Activated T-cell treated with anti-CD3 and anti-CD28 coated beads, Interleukin-2, amount 50 U/mL, for 48 hours (primary cell): Measurements from ENCODE around the gene APPL2.
A peak's percentile ranks its signal among the peaks of the same experiment; 100 is the strongest.

ENCODE experiments used
- DNase-seq, 2 experiments: peaks; one replicate each; pipeline ENCODE4 v3.0.0-alpha.2; 2020

APPL2 gene

DNA sequence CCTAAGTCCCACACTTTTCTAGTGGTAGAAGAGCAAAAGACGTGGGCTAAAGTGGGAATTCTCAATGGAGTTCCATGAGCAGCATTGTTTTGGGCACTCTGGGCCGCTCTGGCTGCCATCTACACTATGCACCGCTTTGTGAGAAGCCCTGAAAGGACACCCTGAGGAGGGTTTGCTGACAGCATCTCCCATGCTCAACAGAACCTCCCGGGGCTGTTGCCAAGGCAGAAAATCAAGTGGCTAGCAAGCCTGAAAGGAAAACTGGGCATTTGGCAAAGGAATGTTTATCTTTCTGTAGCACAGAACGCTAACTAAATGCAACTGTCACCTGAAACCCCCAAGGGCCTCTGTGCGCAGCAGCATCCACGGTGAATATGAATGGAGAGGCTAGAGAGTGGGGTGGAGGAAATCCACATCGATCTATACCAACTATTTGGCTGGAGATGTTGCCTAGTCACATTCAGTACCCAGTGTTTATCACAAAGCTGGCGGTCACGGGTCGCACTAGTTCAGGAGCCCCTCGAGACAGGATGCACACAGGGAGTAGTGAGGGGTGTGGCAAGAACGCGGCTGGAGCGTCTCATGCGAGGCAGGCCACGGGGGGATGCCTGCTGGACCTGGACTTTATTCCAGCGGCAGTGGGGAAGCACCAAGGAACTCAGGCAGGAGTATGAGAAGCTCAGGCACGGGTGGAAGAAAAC is 14.2 kb downstream of the APPL2 start:
- DNase-seq: no peak

DNA sequence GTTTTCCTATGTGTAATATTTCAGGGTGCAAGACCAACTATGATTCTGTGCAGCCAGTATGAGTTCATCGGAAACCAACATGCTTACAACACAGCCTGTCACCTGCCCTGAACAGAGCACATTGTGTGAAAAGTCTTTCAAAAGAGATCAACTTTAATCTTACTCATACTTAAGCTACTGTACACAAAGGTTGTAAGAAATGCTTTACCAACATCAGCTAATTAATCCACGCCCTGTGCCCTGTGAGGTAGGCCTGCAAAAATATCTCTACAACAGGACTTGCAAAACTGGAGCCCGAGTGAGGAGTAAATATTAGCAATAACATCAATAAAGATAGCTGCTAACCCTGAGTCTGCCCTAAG is 15.1 kb downstream of the APPL2 start:
- no peak for DNase-seq

DNA sequence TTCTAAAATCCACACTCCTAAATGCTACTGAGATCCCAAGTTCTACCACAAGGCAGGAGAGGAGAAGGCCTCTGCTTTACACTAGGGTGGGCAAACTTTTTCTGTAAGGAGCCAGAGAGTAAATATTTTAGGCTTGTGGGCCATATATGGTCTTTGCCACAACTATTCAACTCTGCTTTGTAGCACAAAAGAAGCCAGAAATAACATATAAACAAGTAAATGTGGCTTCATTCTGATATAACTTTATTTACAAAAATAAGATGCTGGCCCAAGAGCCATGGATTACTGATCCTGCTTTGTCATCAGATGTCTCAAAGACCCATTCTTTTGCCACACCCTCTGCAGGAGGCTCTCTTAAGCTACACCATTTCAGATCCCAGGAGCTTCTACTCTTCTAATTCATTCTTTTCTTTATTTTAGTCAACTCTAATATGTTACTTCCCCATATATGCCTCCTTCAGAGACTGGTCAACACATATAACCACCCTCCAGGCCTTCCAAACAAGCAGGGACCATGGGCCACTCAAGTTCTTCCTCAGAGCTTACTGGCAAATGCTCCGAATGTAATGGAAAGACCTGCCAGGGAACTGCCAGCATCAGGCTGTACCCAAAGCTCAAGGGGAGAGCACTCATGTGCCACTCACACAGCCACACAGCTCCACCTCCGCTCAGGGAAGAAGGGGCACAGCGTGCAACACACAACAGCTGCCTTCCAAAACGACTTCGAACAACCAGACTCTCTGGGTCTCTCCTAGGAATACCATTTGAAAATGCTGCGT is 15.6 kb downstream of the APPL2 start:
- DNase-seq: no peak

DNA sequence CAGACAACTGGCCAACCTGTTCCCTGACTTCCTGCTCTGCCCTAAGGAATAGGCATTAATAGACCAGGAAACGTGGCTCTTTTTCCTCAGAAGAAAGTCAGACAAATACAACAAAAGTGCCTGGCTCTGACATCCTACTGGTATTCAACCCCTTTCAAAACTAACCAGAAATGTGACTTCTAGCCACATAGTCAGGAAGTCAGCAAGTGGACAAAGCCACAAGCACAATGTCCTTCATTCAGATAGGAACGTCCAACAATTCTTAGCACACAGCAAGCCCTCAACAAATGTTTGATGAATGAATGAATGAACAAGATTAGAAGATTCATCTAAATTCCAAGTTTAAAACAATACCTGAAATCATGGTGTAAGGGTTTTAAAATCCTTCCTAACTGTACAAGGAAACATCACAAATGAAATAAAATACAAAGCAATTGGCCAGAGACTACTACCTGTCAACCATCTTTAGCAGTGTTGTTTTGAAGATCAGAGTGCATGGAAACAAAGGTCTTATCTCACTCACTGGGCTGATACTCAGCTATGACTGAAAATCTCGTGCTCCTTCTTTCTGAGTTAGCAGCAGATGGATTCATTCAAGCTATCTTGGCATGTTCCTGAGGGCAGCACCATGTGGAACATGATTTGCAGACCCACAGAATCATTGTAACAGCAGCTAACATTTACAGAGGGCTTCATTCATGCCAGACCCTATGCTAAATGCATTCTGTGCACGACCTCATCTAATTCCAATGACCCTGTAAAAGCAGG is 16.5 kb downstream of the APPL2 start:
- no peak for DNase-seq

DNA sequence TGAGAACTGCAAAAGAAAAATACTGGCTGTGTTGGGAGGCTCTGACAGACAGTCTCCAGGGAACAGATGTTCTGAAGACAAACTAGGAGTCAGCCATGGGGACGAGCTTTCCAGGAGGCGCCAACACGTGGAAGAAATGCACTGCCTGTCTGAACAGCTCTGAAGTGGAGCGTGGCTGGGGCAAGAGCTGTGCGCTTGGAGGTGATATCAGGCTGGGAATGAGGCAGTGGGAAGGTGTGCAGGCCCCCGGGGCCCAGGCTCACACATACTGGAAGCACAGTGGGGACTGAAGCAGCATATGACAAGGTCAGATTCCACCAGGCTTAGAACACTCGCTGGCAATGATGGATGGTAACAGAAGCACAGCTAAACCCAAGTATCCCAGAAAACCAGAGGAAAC is 17.5 kb downstream of the APPL2 start:
- no peak for DNase-seq

DNA sequence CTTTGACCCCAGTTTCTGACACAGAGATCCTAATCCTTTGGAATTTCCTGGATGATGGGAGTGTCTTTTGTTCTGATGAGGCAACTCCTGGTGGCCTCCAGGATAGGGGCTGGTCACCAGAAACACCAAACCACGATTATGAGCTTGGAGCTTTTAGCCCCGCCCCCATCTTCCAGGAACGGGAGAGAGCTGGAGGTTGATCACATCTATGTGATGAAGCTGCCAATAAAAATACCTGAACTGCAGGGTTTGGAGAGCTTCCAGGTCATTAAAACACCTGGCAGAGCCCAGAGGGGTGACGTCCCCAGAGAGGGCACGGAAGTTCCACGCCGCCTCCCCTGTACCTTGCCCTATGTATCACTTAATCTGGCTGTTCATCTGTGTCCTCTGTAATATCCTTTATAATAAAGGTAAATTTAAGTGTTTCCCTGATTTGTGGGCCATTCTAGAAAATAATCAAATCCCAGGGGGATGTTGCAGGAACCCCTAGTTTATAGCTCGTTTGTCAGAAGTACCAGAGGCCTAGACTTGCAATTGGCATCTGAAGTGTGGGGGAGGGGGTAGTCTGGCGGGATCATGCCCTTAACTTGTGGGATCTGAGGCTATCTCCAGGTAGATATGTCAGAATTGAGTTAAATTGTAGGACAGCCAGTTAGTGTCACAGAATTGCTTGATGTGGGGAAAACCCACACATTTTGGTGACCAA is 21.2 kb downstream of the APPL2 start:
- DNase-seq: no peak

DNA sequence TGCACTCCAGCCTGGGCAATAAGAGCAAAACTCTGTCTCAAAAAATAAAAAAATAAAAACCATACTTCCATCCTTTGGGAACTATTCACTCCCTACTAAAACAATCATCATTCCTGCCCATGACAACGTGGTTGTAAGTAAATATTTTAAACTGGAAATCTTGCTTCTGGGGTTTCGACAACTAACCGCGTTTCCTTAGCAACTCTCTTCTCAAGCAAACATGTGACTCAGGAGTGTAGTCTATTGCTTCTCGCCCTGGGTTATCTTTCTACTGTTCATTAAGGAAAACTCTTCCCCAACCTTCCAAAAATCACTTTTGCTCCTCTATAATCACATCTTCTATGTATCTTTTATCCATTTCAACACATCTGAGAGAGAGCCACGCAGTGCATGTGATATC is 21.8 kb downstream of the APPL2 start:
- DNase-seq: no peak

DNA sequence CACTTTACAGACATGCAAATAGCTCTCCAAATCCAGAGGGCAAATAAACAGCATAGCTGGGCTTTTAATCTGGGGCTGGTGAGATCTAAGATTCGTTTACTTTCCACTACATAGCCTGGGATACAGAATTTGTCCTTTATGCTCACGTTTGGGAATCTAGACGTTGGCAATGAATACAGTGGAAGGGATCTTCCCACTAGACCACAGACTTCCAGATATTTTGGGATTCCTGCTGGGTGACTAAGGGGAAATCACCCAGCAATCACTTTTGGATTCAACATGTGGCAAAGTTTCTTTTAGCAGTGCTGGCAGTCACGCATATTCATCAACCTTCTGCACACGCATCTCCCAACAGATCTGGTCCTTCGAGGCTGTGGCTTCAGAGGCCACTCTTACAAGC is 23.5 kb downstream of the APPL2 start:
- DNase-seq: no peak

DNA sequence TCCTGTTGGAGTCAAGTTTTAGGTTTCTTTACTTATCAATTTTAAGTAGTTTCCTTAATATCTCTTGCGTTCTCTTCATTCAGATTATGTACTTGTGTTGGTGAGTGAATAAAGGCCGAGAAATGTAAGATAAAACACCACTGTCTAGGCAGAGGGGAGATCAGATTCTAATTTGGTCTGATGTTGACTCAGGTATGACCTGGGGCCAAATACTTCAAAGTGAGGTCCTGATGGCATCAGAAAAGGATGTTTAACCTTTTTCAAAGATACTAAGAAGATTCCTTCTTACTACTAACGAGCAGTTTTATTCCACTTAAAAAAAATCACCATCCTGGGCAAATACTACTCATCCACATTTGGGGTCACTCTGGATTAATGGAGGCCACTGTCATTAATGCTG is 26.9 kb downstream of the APPL2 start:
- no peak for DNase-seq

DNA sequence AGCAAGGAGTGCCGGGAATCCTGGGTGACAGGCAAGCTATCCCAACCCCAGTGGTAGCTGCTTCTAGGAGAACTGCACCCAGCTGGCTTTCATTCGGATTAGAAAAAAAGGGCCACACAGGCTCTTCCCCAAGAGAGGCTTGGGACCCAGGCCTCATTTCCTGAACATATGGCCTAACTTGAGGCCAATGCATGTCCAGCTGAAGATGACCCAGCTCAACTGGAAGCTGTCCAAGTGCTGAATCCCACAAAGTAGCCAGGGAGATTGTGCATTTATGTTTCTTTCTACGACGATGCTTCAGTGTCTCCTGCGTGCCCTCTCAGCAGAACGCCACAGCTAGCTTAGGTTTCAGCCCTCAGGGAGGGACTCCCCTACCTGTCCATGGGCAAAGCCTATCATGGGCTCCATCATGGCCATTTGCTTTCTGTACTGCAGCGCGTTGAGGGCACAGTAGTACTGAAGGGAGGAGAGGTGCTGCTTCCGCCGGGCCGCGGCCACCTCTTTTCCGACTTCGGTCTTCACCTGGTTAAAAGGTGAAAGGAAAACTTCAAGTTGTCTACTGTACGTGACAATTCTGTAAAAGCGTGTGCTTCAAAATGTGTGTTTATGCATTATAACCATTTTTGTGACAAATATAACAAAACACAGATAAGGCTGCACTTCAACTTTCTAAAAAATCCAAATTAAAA is 29.1 kb downstream of the APPL2 start:
- DNase-seq: no peak

DNA sequence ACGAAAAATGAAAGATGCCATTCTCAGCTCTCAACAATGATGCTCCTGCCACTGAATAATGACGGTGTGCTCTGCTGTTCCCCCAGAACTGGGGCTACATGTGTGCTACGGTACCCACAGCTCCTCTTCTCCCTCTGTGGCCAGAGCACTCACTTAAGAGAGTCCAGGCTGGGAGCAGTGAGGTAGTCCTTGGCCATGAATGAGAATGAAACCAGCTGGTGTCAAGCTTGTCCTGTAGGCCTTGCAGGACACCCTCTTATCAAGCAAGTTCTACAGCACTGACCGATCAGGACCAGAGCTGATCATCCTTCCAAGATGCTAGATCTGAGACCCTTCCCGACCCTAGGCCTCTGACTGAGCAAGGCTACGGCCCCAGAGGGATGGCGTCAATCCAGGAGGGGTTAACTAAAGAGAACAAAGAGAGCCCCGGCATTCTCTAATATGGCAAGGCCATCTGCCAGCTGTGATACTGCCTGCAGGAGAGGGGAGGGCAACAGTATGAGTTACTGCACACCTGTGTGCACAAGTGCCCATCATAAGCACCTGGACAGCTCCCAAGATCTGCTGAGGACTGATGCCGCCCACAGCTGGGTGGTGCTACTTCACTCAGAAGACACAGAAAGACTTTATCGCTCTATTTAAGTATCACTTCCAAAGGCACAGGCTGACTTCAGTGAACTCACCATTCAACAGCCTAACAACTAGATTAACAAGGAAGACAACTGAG is 30.5 kb downstream of the APPL2 start:
- DNase-seq: no peak

DNA sequence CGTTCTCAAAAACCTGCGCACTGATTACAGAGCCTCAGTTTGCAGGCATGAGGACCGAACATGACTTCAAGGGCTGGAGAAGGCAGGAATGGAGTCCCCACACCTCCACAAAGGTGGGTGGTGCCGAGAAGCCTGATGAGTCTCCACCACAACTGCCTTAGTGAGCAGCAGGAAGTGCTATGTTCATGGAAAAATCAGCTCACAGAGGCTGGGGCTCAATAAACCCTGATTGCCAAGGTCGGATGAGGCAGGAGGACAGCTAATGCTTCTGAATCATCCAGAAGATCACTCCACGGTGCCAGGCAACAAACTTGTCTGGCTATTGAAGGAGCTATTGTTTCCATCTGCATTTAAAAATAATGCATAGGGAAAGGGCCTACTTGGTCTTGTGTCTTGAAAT is 31.1 kb downstream of the APPL2 start:
- DNase-seq: peak; percentile 39 to 60

DNA sequence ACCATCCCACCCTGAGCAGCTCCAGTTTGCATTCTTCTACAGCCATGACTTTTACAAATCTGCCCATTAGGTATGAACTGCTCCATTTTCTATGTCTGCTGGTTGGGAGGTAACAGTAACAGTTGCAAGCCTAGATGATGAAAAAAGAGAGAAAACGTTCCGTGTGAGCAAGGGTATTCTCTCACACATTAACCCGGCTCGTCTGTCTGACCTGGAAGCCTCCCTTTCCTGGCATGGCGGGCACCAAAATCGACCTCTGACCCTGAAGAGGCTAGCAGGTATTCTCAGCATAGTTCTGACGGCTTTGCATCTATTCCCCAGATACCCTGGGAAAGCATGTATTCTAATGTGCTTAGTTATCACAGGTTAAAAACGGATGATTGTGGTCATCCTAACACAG is 31.8 kb downstream of the APPL2 start:
- no peak for DNase-seq

DNA sequence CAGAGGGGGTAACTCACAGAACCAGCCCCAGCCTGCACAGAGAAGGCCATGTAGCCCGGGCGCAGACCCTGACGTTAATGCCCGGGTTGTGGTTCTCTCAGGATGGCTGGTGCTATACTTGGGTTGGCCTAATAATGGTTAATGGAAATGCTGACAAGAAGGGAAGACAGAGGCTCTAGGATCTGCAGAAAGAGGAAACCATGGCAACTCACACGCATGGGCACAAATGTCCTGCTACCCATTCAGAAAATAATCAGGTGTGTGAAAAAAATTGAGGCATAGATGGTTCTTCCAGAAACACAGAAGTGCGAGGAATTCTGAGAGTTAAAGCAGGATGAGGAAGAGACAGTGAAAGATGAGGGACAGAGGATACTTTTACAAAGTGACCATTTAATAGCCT is 33.8 kb downstream of the APPL2 start:
- DNase-seq: no peak

DNA sequence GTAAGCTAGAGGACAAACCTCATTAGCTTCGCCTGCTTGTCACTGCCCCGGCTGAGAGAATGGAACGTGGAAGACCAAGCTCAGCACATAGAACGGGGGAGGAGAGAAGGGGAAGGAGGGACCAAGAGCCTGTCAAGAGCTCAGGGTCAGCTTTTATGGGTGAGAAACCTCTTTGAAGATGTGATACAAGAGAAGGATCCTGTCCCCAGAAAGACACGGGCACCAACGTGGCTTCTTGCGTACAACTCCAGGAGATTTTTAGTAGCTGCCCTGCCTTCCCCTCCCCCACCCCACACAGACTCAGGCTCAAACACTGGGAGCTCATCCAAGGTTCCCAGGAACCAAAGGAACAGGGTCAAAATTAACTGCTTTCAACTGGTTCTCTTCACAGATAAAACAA is 34.7 kb downstream of the APPL2 start:
- no peak for DNase-seq

DNA sequence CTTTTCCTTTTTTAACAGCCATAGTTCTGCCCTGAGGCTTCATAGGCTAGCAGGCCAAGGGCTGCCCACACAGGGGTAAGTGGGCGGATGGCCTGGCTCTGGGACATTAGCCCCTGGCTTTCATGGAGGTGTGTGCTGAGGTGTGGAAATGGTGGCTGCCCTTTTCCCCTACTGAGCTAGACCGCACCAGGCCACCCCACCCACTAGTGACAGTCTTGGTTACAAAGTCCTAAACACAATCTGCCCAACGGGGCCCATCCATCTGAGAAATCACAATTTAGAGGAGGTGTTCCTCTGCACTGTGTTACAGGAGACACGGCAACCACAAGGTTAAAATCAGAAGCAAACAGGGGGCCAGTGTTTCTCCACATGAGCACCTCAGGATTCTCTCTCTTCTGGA is 35.6 kb downstream of the APPL2 start:
- no peak for DNase-seq

DNA sequence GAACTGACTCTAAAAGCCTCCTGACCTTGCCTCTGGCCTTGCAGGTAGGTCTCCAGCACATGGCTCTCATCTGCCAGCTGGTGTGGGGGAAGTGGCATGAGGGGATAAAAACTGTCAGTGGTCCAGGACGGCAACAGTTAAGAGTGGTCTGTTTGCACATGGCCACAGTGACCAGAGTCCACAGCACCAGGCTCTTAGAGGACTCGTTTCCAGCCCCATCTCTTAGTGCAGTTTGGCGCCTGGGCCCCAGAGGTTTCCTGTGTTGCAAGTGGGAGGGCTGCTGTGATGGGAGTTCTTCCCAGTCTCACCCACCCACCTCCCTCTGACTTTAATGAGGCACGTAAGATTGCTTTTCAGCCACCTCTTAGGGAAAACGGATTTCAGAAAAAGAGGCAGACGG is 37.0 kb downstream of the APPL2 start:
- DNase-seq: no peak

DNA sequence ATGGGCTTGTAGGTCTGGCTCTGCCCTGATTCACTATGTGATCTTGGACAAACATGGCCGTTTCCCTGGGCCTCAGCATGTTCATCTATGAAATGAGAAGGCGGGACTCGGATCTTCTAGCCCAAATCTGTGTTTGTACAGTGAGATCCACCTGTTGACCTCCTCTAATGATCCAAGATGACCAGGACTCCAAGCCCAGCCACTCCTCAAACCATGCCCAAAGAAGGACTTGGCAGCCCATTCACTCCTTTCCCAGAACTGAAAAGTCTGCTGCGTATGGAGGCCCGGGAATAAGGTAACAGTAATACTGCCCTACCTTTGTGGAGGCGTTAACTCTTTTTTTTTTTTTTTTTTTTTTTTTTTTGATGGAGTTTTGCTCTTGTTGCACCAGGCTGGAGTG is 39.9 kb downstream of the APPL2 start:
- no peak for DNase-seq

DNA sequence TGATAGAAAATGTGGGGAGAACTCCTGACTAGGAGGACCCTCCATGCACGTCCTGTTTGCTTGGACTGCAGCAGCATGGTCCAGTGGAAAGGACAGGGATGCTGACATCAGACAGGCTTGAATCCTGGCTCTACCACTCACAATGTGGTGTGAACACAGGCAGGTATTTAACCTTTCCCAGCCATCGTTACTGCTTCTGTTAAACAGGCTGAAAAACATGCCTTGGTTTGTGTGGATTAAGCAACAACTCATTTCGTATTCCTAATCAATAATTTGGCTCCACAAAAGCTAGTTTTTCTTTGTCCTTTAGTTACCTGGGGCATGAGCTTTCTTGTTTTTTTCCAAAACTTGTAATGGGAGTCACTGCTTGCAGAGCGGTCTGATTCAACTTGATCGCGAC is 41.0 kb downstream of the APPL2 start:
- DNase-seq: no peak

DNA sequence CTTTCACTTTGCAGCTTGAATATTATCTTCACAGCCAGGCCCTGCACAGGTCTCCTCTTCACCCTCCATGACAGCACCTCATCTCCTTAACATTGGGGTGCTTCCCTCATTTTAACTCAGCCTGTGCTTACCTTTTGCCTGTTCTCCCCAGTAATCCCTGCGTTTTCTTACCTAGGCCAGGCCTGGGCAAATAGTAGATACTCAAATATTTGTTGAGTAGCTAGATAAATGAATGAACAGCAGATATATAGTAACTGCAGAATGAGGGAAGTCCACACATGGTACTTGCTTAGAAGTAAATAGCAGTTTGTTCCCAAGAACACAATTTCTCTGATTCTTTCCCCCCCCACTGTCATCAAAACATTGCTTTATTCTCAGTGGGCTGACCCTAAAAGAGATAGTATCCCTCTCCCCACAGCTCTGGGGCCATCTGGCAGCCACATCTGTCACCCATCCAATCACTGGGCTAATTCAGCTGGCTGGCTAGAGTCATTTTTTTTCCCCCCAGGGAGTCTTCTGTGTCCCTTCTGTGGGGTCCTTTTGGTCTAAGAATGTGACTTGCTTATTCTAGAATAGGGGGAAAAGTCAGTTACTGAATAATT is 43.2 kb downstream of the APPL2 start:
- DNase-seq: no peak

DNA sequence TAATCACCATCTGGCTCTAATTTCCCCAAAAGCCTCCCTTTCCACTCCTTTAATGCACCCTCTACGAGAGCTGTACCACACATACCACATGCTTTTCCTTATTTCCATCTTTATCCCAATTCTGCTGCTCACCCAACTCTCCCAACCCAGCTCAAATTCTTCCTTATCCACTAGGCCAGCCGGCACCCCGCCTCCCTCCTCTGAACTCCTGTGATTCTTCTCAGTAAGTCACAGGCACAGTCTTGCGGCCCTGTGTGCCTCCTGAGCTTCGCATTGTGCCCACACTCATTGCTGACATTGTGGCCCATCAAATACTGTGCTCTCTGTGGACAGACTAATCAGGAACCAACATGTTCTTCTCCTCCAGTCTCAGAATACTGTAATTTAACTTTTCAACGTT is 45.4 kb downstream of the APPL2 start:
- no peak for DNase-seq

DNA sequence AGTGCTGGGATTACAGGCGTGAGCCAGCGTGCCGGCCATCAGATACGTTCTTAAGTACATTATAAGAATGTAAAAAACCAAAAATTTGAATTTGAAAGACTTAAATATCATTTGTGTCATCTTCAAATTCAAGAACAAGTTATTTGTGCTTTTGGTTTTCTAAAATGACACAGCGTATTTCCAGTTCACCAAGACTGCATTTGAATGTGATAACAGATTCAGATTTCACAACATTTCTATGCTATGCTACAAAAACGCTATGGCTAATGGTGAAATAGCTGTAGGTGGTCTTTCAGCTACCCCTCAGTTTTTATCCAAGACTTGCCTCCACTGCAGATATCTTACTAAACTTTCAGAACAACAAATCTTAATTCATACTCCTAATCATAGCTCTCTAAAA is 46.7 kb downstream of the APPL2 start:
- no peak for DNase-seq
